ENCODE measurements around the gene ATP1A2.

ATP1A2 gene

DNA sequence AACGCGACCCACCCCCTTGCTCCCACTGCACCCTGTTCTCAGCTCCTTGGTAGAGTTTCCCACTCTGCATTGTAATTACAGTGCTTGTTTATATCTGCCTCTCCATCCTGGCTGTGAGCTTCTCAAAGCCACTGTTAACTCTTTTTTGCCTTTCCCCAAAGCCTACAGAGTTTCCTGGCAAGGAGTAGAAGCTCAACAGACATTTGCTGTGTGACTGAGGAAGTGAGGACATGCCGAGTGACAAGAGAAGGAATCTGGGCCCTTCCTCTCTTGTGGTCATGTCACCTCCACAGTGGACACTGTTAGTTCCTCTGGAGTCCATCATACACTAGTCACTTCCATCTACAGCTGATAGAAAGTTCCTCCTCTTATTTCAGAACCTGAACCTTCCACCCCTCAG is 11.1 kb upstream of the ATP1A2 start:
- TF ChIP-seq TAF1 (IDR thresholded peaks at IDR 0.05; ENCODE audit: borderline replicate concordance, insufficient read depth, low read length) = no peak
- TF ChIP-seq, protein P1, sequence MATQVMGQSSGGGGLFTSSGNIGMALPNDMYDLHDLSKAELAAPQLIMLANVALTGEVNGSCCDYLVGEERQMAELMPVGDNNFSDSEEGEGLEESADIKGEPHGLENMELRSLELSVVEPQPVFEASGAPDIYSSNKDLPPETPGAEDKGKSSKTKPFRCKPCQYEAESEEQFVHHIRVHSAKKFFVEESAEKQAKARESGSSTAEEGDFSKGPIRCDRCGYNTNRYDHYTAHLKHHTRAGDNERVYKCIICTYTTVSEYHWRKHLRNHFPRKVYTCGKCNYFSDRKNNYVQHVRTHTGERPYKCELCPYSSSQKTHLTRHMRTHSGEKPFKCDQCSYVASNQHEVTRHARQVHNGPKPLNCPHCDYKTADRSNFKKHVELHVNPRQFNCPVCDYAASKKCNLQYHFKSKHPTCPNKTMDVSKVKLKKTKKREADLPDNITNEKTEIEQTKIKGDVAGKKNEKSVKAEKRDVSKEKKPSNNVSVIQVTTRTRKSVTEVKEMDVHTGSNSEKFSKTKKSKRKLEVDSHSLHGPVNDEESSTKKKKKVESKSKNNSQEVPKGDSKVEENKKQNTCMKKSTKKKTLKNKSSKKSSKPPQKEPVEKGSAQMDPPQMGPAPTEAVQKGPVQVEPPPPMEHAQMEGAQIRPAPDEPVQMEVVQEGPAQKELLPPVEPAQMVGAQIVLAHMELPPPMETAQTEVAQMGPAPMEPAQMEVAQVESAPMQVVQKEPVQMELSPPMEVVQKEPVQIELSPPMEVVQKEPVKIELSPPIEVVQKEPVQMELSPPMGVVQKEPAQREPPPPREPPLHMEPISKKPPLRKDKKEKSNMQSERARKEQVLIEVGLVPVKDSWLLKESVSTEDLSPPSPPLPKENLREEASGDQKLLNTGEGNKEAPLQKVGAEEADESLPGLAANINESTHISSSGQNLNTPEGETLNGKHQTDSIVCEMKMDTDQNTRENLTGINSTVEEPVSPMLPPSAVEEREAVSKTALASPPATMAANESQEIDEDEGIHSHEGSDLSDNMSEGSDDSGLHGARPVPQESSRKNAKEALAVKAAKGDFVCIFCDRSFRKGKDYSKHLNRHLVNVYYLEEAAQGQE (IDR thresholded peaks at IDR 0.05; ENCODE audit: insufficient read depth in 1 of 2, low read depth in 2 of 2, low read length in 2 of 2) = no peak
- TF ChIP-seq FOXP2 (optimal IDR thresholded peaks at IDR 0.05; ENCODE audit: borderline replicate concordance, extremely low read depth, extremely low read length, insufficient read depth) = no peak
- TF ChIP-seq SIN3A (IDR thresholded peaks at IDR 0.05; ENCODE audit: borderline replicate concordance, insufficient read depth, low read length) = no peak
- no peak for TF ChIP-seq POLR2AphosphoS5 (IDR thresholded peaks at IDR 0.05; ENCODE audit: low read depth, low read length)

DNA sequence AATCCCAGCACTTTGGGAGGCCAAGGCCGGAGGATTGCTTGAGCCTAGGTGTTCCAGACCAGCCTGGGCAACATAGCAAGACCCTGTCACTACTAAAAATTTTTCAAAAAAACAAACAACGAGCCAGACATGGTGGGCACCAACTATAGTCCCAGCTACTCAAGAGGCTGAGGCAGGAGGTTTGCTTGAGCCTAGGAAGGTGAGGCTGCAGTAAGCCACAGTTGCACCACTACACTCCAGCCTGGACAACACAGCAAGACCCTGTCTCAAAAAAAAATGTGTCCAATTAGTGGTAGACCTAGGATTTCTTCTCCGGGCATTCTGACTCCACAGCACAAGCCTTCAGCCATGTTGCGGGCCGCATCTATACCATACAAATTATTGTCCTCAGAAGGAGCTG is 10.4 kb upstream of the ATP1A2 start:
- TF ChIP-seq, protein P1 (IDR thresholded peaks at IDR 0.05; ENCODE audit: insufficient read depth in 1 of 2, low read depth in 2 of 2, low read length in 2 of 2) = no peak
- TF ChIP-seq SIN3A (IDR thresholded peaks at IDR 0.05; ENCODE audit: borderline replicate concordance, insufficient read depth, low read length) = no peak
- no peak for TF ChIP-seq POLR2AphosphoS5 (IDR thresholded peaks at IDR 0.05; ENCODE audit: low read depth, low read length)
- TF ChIP-seq FOXP2 (optimal IDR thresholded peaks at IDR 0.05; ENCODE audit: borderline replicate concordance, extremely low read depth, extremely low read length, insufficient read depth) = no peak
- no peak for TF ChIP-seq TAF1 (IDR thresholded peaks at IDR 0.05; ENCODE audit: borderline replicate concordance, insufficient read depth, low read length)

DNA sequence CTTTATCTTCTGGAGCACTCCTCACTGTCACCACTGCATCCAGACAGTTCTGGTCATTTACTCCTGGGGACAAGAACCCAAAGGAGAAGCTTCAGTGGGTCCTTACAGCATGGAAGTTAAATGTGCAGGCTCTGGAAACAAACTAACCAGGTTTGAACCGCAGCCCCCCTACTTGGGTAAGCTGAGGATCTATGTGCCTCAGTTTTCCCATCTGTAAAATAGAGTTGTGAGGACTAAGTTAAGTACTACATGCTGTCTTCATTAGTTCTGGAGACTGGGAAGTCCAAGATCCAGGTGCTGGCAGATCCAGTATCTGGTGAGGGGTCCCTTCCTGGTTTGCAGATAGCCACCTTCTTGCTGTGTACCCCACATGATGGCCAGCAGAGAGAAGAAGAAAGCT is 8.0 kb upstream of the ATP1A2 start:
- no peak for TF ChIP-seq POLR2AphosphoS5 (IDR thresholded peaks at IDR 0.05; ENCODE audit: low read depth, low read length)
- no peak for TF ChIP-seq FOXP2 (optimal IDR thresholded peaks at IDR 0.05; ENCODE audit: borderline replicate concordance, extremely low read depth, extremely low read length, insufficient read depth)
- TF ChIP-seq, protein P1 (IDR thresholded peaks at IDR 0.05; ENCODE audit: insufficient read depth in 1 of 2, low read depth in 2 of 2, low read length in 2 of 2) = no peak
- no peak for TF ChIP-seq SIN3A (IDR thresholded peaks at IDR 0.05; ENCODE audit: borderline replicate concordance, insufficient read depth, low read length)
- TF ChIP-seq TAF1 (IDR thresholded peaks at IDR 0.05; ENCODE audit: borderline replicate concordance, insufficient read depth, low read length) = no peak

DNA sequence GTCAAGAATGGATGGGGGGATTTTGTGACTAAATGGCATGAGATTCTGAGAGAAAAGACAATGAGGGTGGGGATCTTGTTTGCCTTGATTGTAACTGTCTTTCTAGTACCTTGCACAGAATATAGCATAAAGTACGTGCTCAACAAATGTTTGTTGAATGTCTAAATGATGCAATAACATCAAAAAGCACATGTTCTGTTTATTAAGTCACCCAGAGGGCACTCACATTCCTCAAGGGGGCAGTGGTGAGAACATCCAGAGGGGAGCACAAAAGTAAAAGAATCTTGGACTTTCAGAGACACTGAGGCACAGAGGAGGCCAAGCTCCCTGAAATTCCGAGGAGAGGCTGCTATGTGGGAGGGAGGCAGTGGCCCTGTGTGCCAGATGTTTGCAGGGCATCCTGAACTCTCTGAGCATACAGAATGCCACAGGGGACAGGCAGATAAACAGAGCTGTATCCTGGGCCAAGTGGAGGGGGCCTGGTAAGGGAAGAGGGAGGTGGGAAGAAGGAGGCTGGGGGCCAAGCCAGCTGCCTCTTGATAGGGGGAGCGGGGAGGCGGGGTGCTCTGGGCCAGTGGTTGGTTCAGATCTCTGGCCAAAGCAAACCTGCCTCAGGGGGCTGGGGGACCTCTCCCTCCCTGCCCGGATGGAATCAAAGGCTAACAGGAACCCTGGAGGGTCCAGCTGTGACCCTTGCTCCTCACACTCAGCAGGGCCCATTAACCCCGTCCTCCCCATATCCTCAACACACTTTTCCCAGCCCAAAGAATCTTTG is 6.5 kb upstream of the ATP1A2 start:
- TF ChIP-seq FOXP2 (optimal IDR thresholded peaks at IDR 0.05; ENCODE audit: borderline replicate concordance, extremely low read depth, extremely low read length, insufficient read depth) (no peak), POLR2AphosphoS5 (IDR thresholded peaks at IDR 0.05; ENCODE audit: low read depth, low read length) (no peak), SIN3A (IDR thresholded peaks at IDR 0.05; ENCODE audit: borderline replicate concordance, insufficient read depth, low read length) (no peak)
- TF ChIP-seq, protein P1 (IDR thresholded peaks at IDR 0.05; ENCODE audit: insufficient read depth in 1 of 2, low read depth in 2 of 2, low read length in 2 of 2) = no peak
